ENCODE data around the gene MPZ. TPM values are rescaled to one million over a fixed set of nuclear protein-coding genes. Genes with fewer than 3 reads are reported as not detected.
"Not testable (repeated sequence)": the region's sequence is repeated elsewhere in the genome, so short reads cannot be mapped to it uniquely, and the experiment has no call there.

Gene MPZ
- total and polyA plus RNA-seq, 9 of the 15 experiments (the other 6 are each of a cell fraction or from before 2014, with no cell fraction given): 0.22 to 16.6 (median 10.9) TPM

- TF ChIP-seq SOX6 (IDR thresholded peaks at IDR 0.05) (peak; percentile 61; the same call in 1 of the 2 replicates), FOXO4 (CRISPR knock-in tag; IDR thresholded peaks at IDR 0.05) (0 out of 2 replicates have a peak, but pooled peaks have one; percentile 66), ID3 (tag; IDR thresholded peaks at IDR 0.05) (peak; percentile 81; the same call in 1 of the 2 replicates), CREM (IDR thresholded peaks at IDR 0.05; ENCODE audit: low read depth) (0 out of 2 replicates have a peak, but pooled peaks have one; percentile 45), KDM1A (IDR thresholded peaks at IDR 0.05) (peak in 1 of 2 experiments; percentile 48; a peak in 1 of 4 replicates), CBFA2T2 (conservative IDR thresholded peaks at IDR 0.05) (peak; percentile 50), ZNF395 (CRISPR knock-in tag; IDR thresholded peaks at IDR 0.05) (peak; percentile 64; the same call in 1 of the 2 replicates), TCF3 (CRISPR knock-in tag; IDR thresholded peaks at IDR 0.05) (peak; percentile 76), CREB3 (tag; conservative IDR thresholded peaks at IDR 0.05; ENCODE audit: low read depth) (peak; percentile 90), ATF4 (CRISPR knock-in tag; IDR thresholded peaks at IDR 0.05) (peak; percentile 45; the same call in 1 of the 2 replicates), ZFX (CRISPR knock-in tag; IDR thresholded peaks at IDR 0.05) (0 out of 2 replicates have a peak, but pooled peaks have one; percentile 11), CBFA2T3 (IDR thresholded peaks at IDR 0.05) (peak; percentile 71), TEAD4 (IDR thresholded peaks at IDR 0.05; ENCODE audit: low read length) (peak; percentile 42; the same call in 1 of the 2 replicates), ZNF766 (CRISPR knock-in tag; conservative IDR thresholded peaks at IDR 0.05) (0 out of 2 replicates have a peak, but pooled peaks have one; percentile 45), HBP1 (CRISPR knock-in tag; IDR thresholded peaks at IDR 0.05) (0 out of 2 replicates have a peak, but pooled peaks have one; percentile 23), MAX (CRISPR knock-in tag; IDR thresholded peaks at IDR 0.05) (peak; percentile 91), ZBTB7A (IDR thresholded peaks at IDR 0.05; ENCODE audit: borderline replicate concordance, control insufficient read depth, low read depth, low read length) (peak; percentile 50; the same call in 1 of the 2 replicates), NCOR1 (IDR thresholded peaks at IDR 0.05) (0 out of 2 replicates have a peak, but pooled peaks have one; percentile 14)
- TF ChIP-seq ID3 (CRISPR knock-in tag; IDR thresholded peaks at IDR 0.05); TEAD4 (CRISPR knock-in tag; IDR thresholded peaks at IDR 0.05; ENCODE audit: borderline replicate concordance): not testable (repeated sequence)
Observed at GRCh38 chr1:161315841-161316674, 6.3 kb upstream of the MPZ start (continued).
